Measurements from ENCODE around the gene ACSL3. TPM values are rescaled to one million over a fixed set of nuclear protein-coding genes. Genes with fewer than 3 reads are reported as not detected.

The ACSL3 gene
- total RNA-seq, 1 donor from 2014 or later = 95.8 TPM

- Mint-ChIP-seq H3K9me3 (no peaks in the 10 kb centered on the region), H3K4me3 (peak overlapping the region; percentile 10), H3K4me1 (ENCODE audit: unreplicated experiment) (peaks cover 30% of the 10 kb centered on the region), H3K27me3 (no peaks in the 10 kb centered on the region), H3K27ac (peak overlapping the region; percentile 44), H3K36me3 (peaks cover 16% of the 10 kb centered on the region)
- DNase-seq (ENCODE audit: extremely low spot score, unreplicated experiment) = no peak
- TF ChIP-seq CTCF (conservative IDR thresholded peaks at IDR 0.05) = no peak
Measured at GRCh38 chr2:222884114-222884771, 23.4 kb downstream of the ACSL3 start.

DNA sequence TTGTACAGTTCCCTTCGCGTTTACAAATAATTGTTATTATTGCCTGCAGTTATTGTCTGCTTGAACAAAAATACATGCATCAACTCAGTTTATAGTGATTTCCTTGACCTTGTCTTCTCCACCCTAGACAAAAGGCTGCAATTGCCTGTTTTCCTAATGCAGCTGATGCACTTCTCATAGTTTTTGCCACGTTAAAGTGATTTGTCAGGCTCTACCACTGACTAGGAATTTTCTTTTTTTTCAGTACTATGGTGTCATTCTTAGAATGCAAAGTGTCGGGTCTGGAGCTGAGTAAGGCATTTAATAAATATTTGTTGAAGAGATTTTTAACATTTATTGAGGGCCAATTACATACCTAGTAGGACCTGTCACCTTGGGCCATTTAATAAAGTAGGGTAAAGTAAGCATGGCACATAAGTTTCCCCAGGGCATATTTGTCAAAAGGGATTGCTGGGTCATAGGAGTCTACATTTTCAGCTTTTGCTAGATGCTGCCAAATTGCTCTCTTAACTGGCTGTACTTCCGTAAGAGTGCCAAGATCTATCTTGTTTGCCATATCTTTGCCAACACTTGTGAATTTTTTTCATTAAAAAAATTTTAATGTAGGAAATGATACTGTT lies 24.1 kb downstream of the ACSL3 start:
- Mint-ChIP-seq H3K36me3 (peaks cover 19% of the 10 kb centered on the region), H3K9me3 (no peaks in the 10 kb centered on the region), H3K27ac (peak overlapping the region; percentile 44), H3K27me3 (no peaks in the 10 kb centered on the region), H3K4me1 (ENCODE audit: unreplicated experiment) (peaks cover 33% of the 10 kb centered on the region), H3K4me3 (no peak overlapping the region)
- TF ChIP-seq CTCF (conservative IDR thresholded peaks at IDR 0.05) = no peak
- no peak for DNase-seq (ENCODE audit: extremely low spot score, unreplicated experiment)

- Mint-ChIP-seq H3K27ac (no peak overlapping the region), H3K36me3 (peaks cover 23% of the 10 kb centered on the region), H3K4me3 (no peak overlapping the region)
Measured at GRCh38 chr2:222887124-222887523, 26.3 kb downstream of the ACSL3 start.

DNA sequence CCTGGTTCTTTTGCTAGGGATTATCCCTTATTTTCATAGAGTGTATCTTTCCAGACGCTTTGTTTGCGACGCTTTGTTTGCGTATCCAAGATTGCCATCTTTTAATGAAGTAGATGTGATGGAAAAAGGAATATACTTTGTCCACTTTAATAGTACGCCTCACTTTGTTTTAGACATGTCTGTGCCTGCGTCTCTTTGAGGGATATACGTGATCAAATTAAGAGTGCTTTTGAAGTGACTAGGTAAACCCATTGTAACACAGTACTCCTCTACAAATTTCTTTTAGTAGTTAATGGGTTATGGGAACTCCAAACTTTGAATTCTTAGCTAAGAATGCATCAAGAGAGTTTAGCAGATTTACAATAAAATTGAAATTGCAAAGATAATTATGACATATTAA lies 27.9 kb downstream of the ACSL3 start:
- peaks cover 43% of the 10 kb centered on the region for H3K4me1 Mint-ChIP-seq (ENCODE audit: unreplicated experiment)
- H3K36me3 Mint-ChIP-seq = peaks cover 23% of the 10 kb centered on the region
- TF ChIP-seq CTCF (conservative IDR thresholded peaks at IDR 0.05) = no peak
- H3K27me3 Mint-ChIP-seq = no peaks in the 10 kb centered on the region
- H3K9me3 Mint-ChIP-seq = peaks cover 3% of the 10 kb centered on the region
- H3K4me3 Mint-ChIP-seq = no peak overlapping the region
- no peak overlapping the region for H3K27ac Mint-ChIP-seq
- no peak for DNase-seq (ENCODE audit: extremely low spot score, unreplicated experiment)

More at GRCh38 chr2:222887124-222887523, 26.3 kb downstream of the ACSL3 start:
- no peak for DNase-seq (ENCODE audit: extremely low spot score, unreplicated experiment)
- H3K9me3 Mint-ChIP-seq = peaks cover 3% of the 10 kb centered on the region
- H3K4me1 Mint-ChIP-seq (ENCODE audit: unreplicated experiment) = peaks cover 44% of the 10 kb centered on the region
- no peak for TF ChIP-seq CTCF (conservative IDR thresholded peaks at IDR 0.05)
- H3K27me3 Mint-ChIP-seq = no peaks in the 10 kb centered on the region

DNA sequence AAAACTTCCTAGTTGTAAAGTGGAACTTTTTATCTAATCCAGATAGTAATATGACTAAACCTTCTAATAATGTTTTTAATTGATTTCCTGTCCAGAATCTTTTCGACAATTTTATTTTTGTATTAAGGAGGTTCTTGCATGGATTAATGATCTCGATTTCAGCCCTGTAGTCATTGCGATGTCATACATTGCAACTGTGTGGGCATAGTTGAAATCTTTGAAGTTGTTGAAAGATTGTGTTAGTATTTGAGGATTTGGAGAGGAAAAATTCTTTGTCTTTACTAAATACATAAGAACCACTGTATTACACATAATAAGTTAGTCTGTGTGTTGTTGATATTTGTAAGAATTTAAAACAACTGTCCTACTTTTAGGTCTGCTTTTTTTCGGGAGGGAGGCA lies 31.1 kb downstream of the ACSL3 start:
- Mint-ChIP-seq H3K27me3 (no peaks in the 10 kb centered on the region), H3K9me3 (peaks cover 3% of the 10 kb centered on the region), H3K4me1 (ENCODE audit: unreplicated experiment) (peaks cover 25% of the 10 kb centered on the region), H3K36me3 (peaks cover 31% of the 10 kb centered on the region), H3K4me3 (no peak overlapping the region), H3K27ac (no peak overlapping the region)
- DNase-seq (ENCODE audit: extremely low spot score, unreplicated experiment) = no peak
- no peak for TF ChIP-seq CTCF (conservative IDR thresholded peaks at IDR 0.05)
